GM23248 (cell line): ENCODE results near the gene MGAT4B. TPM values are rescaled to one million over a fixed set of nuclear protein-coding genes. Genes with fewer than 3 reads are reported as not detected.

Experiments used
- DNase-seq: peaks from one replicate; pipeline ENCODE4 v3.0.0-alpha.2; 2015
- H2AFZ ChIP-seq: fragments of 200-600 bp; sonication (generic); 2 replicates; pipeline ENCODE4 v1.6.1; 2016; ENCODE audit warnings: antibody characterized with exemption
- H3F3A ChIP-seq: fragments of 200-600 bp; sonication (generic); 2 replicates; pipeline ENCODE4 v1.6.1; 2016; ENCODE audit warnings: mild to moderate bottlenecking, antibody characterized with exemption, mixed run types; ENCODE audit not compliant: insufficient read depth
- H3K27ac ChIP-seq: fragments of 200-600 bp; sonication (generic); 2 replicates; pipeline ENCODE4 v1.5.1; 2016; ENCODE audit warnings: mild to moderate bottlenecking
- H3K27me3 ChIP-seq: fragments of 200-600 bp; sonication (generic); replicated peaks from 2 replicates; pipeline ENCODE4 v1.6.1; 2016; ENCODE audit warnings: mild to moderate bottlenecking; ENCODE audit not compliant: insufficient read depth
- H3K36me3 ChIP-seq: fragments of 200-600 bp; sonication (generic); 2 replicates; pipeline ENCODE4 v1.6.1; 2016; ENCODE audit warnings: low read depth, mild to moderate bottlenecking
- H3K4me1 ChIP-seq: fragments of 200-600 bp; sonication (generic); 2 replicates; pipeline ENCODE4 v1.6.1; 2016; ENCODE audit warnings: mild to moderate bottlenecking; ENCODE audit not compliant: insufficient read depth
- H3K4me2 ChIP-seq: fragments of 200-600 bp; sonication (generic); one replicate; pipeline ENCODE4 v1.6.1; 2016; ENCODE audit warnings: mild to moderate bottlenecking; ENCODE audit not compliant: unreplicated experiment
- H3K4me3 ChIP-seq: fragments of 200-600 bp; sonication (generic); 2 replicates; pipeline ENCODE4 v1.5.1; 2016; ENCODE audit warnings: mild to moderate bottlenecking
- H3K79me2 ChIP-seq: fragments of 200-600 bp; sonication (generic); 2 replicates; pipeline ENCODE4 v1.6.1; 2016; ENCODE audit warnings: mild to moderate bottlenecking; ENCODE audit not compliant: insufficient read depth
- H3K9ac ChIP-seq: fragments of 200-600 bp; sonication (generic); 2 replicates; pipeline ENCODE4 v1.6.1; 2016; ENCODE audit warnings: mild to moderate bottlenecking
- H3K9me2 ChIP-seq: fragments of 200-600 bp; sonication (generic); 2 replicates; pipeline ENCODE4 v1.6.1; 2016; ENCODE audit warnings: mixed run types, mild to moderate bottlenecking, moderate library complexity; ENCODE audit not compliant: insufficient read depth
- H3K9me3 ChIP-seq: fragments of 200-600 bp; sonication (generic); one replicate; pipeline ENCODE4 v1.6.1; 2017; ENCODE audit warnings: low read depth
- H4K20me1 ChIP-seq: fragments of 200-600 bp; sonication (generic); 2 replicates; pipeline ENCODE4 v1.6.0; 2016; ENCODE audit not compliant: insufficient read depth
- EZH2 ChIP-seq: fragments of 200-600 bp; sonication (generic); IDR thresholded peaks from 2 replicates; pipeline ENCODE4 v1.6.1; 2018; ENCODE audit warnings: antibody characterized with exemption, mild to moderate bottlenecking; ENCODE audit not compliant: insufficient read depth, poor library complexity, severe bottlenecking
- EZH2phosphoT487 ChIP-seq: fragments of 200-600 bp; sonication (generic); IDR thresholded peaks from 2 replicates; pipeline ENCODE4 v1.6.1; 2018; ENCODE audit warnings: antibody characterized with exemption, moderate library complexity, mild to moderate bottlenecking, low read depth; ENCODE audit not compliant: insufficient read depth
- WGBS, 2 experiments: methylation state at CpG; one replicate each; pipeline ENCODE4 v1.1.6; 2015 to 2017; ENCODE audit warnings: low lambda C conversion rate in 2 of 2, low coverage in 1 of 2; ENCODE audit errors: missing lambda C conversion rate in 2 of 2; 5-methylcytosine and 5-hydroxymethylcytosine counted together
- in situ Hi-C: fragments of 300-500 bp; cut with MboI; formaldehyde crosslinking; loops from 2 replicates; pipeline ENCODE4 v1.15.0; 2020
- polyA plus RNA-seq: library from polyadenylated mRNA; unstranded; fragments of >200 nt; fragmentation: Nextera tagmentation; extraction: Ambion mirVana; gene quantifications from 2 replicates; pipeline ENCODE4 v1.2.1, GENCODE V29; 2016
- total RNA-seq: library from RNA; depleted of rRNA; stranded (reverse); fragments of >200 nt; shearing (Covaris generic); gene quantifications from 2 replicates; pipeline ENCODE4 v1.2.3, GENCODE V29; 2014

The MGAT4B gene
- total and polyA plus RNA-seq, 2 experiments from 2014 or later, result 28.0 to 143 TPM

- H3F3A ChIP-seq, result peaks cover 28% of the 10 kb centered on the region
- no peak overlapping the region for H2AFZ ChIP-seq
- H3K79me2 ChIP-seq, result peaks cover 52% of the 10 kb centered on the region
- H3K9me3 ChIP-seq, result no peaks in the 10 kb centered on the region
- H3K4me1 ChIP-seq, result peaks cover 29% of the 10 kb centered on the region
- TF ChIP-seq EZH2 (no peak), EZH2phosphoT487 (no peak)
- WGBS, 2 experiments, result 86 to 91% methylated on average over 6 of the region's 6 CpGs
- no peaks in the 10 kb centered on the region for H4K20me1 ChIP-seq
- no peak for DNase-seq
- H3K4me3 ChIP-seq, result no peak overlapping the region
- no peak overlapping the region for H3K27ac ChIP-seq
- H3K27me3 ChIP-seq, result no peaks in the 10 kb centered on the region
- in situ Hi-C loops, result no loop called here
- H3K4me2 ChIP-seq, result no peak overlapping the region
- H3K36me3 ChIP-seq, result peaks cover 43% of the 10 kb centered on the region
- no peak overlapping the region for H3K9ac ChIP-seq
- H3K9me2 ChIP-seq, result no peaks in the 10 kb centered on the region
These were observed 37.4 kb downstream of the MGAT4B start for GRCh38 chr5:179769271-179769670.

DNA sequence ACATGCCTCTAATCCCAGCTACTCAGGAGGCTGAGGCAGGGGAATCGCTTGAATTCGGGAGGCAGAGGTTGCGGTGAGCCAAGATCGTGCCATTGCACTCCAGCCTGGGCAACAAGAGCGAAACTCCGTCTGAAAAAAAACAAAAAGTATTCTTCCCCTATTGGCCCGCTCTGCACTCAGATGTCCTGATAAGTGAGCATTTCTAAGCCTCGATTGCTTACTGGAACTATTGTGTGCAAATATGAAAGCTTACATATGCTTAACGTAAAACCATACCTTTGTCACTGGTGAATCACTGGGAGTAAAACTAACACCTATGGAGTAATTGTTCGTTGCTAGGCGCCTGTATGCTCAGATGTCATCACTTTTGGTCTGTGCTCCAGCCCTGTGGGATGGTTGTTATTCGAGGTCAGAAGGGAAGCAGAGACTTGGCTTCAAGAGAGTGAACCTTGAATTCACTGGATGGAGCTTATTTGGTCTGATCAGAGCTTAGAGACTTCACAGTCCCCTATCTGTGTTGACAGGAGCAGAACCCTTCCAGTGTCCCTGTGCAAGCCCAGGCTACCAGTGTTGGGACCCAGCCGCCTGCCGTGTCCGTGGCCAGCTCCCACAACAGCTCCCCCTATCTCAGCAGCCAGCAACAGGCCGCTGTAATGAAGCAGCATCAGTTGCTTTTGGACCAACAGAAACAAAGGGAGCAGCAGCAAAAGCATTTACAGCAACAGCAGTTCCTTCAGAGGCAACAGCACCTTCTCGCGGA is 38.2 kb downstream of the MGAT4B start:
- no peaks in the 10 kb centered on the region for H3K9me3 ChIP-seq
- TF ChIP-seq EZH2phosphoT487 (no peak), EZH2 (no peak)
- 93% methylated on average over 18 of the region's 18 CpGs for WGBS, 2 experiments
- no peak for DNase-seq
- no peak overlapping the region for H2AFZ ChIP-seq
- H3K9ac ChIP-seq, result no peak overlapping the region
- no peak overlapping the region for H3K27ac ChIP-seq
- H3K4me1 ChIP-seq, result peaks cover 37% of the 10 kb centered on the region
- H3K4me3 ChIP-seq, result no peak overlapping the region
- in situ Hi-C loops, result no loop called here
- H3K9me2 ChIP-seq, result no peaks in the 10 kb centered on the region
- H3K36me3 ChIP-seq, result peaks cover 40% of the 10 kb centered on the region
- no peaks in the 10 kb centered on the region for H3K27me3 ChIP-seq
- peaks cover 35% of the 10 kb centered on the region for H3F3A ChIP-seq
- 0 out of 2 replicates have a peak, but pooled peaks cover 2% of the 10 kb centered on the region for H4K20me1 ChIP-seq
- no peak overlapping the region for H3K4me2 ChIP-seq
- H3K79me2 ChIP-seq, result peaks cover 60% of the 10 kb centered on the region

DNA sequence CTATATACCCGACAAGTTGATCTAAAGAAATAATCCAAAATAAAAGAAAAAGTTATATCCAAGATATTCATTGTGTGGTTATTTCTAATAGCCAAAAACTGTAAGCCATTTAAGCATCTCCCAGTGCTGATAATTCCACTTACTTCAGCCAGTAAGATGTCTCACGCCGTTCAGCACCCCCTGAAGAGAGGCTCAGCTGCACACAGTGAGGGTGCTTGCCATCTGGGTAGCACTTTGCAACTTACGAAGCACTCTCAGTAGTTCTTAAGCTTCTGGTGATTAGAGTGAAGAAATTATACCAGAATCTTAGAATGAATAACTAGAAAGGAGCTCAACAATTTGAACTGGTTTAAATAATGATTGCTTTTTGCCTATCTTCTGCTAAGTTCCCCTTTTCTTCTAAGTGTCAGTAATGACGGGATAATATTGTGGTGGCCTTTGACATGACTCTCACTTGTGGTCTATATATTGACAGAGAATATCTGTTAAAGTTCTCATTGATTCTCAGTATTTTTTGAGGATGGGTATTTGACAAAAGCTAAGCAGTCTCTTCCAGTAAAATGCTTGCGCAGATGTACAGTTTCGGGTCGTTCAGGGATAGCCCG is 39.1 kb downstream of the MGAT4B start:
- peaks cover 35% of the 10 kb centered on the region for H3K36me3 ChIP-seq
- H3K4me1 ChIP-seq, result peaks cover 46% of the 10 kb centered on the region

GRCh38 chr5:179766726-179767455 is 39.8 kb downstream of the MGAT4B start:
- H2AFZ ChIP-seq, result no peak overlapping the region
- in situ Hi-C loops, result no loop called here
- TF ChIP-seq EZH2, result no peak
- no peak for TF ChIP-seq EZH2phosphoT487
- 82 to 83% methylated on average over 12 of the region's 12 CpGs for WGBS, 2 experiments
- H3F3A ChIP-seq, result peaks cover 51% of the 10 kb centered on the region
- H3K9me3 ChIP-seq, result no peaks in the 10 kb centered on the region
- H3K4me1 ChIP-seq, result peaks cover 53% of the 10 kb centered on the region
- DNase-seq, result peak; percentile 19
- no peak overlapping the region for H3K4me3 ChIP-seq
- no peaks in the 10 kb centered on the region for H3K9me2 ChIP-seq
- 0 out of 2 replicates have a peak, but pooled peaks cover 6% of the 10 kb centered on the region for H4K20me1 ChIP-seq
- H3K27me3 ChIP-seq, result no peaks in the 10 kb centered on the region
- H3K36me3 ChIP-seq, result peaks cover 31% of the 10 kb centered on the region
- peak overlapping the region; percentile 36; the same call in 1 of the 2 replicates for H3K9ac ChIP-seq
- H3K4me2 ChIP-seq, result peak overlapping the region; percentile 24
- H3K27ac ChIP-seq, result peak overlapping the region; percentile 84
- H3K79me2 ChIP-seq, result peaks cover 66% of the 10 kb centered on the region

More for the DNA sequence above, 39.1 kb downstream of the MGAT4B start:
- H3K9ac ChIP-seq, result no peak overlapping the region
- no peak for DNase-seq
- no peak overlapping the region; the same call in 1 of the 2 replicates for H3K27ac ChIP-seq
- no peak overlapping the region for H3K4me2 ChIP-seq
- TF ChIP-seq EZH2, result no peak
- no peak for TF ChIP-seq EZH2phosphoT487
- no peak overlapping the region for H3K4me3 ChIP-seq
- in situ Hi-C loops, result no loop called here
- no peaks in the 10 kb centered on the region for H3K27me3 ChIP-seq
- 90 to 91% methylated on average over 9 of the region's 9 CpGs for WGBS, 2 experiments
- H3K9me2 ChIP-seq, result no peaks in the 10 kb centered on the region
- peaks cover 62% of the 10 kb centered on the region for H3K79me2 ChIP-seq
- H4K20me1 ChIP-seq, result 0 out of 2 replicates have a peak, but pooled peaks cover 5% of the 10 kb centered on the region
- H3K9me3 ChIP-seq, result no peaks in the 10 kb centered on the region
- H2AFZ ChIP-seq, result no peak overlapping the region
- peaks cover 43% of the 10 kb centered on the region for H3F3A ChIP-seq
